ENCODE measurements around the gene SOD3. TPM values are rescaled to one million over a fixed set of nuclear protein-coding genes. Genes with fewer than 3 reads are reported as not detected.

Gene SOD3
- total and polyA plus RNA-seq, 2 donors from 2014 or later = 111 to 193 TPM

GRCh38 chr4:24835696-24836095, 40.3 kb downstream of the SOD3 start:
- H3K9ac ChIP-seq (ENCODE audit: low read length in 3 of 3) = no peak overlapping the region
- H3K36me3 ChIP-seq (ENCODE audit: control insufficient read depth in 2 of 3, insufficient read depth in 3 of 3, low read length in 3 of 3) = no peaks in the 10 kb centered on the region
- no peak overlapping the region for H3K4me3 ChIP-seq (ENCODE audit: low read length in 3 of 3)
- no peaks in the 10 kb centered on the region for H3K4me1 ChIP-seq (ENCODE audit: control insufficient read depth in 2 of 3, insufficient read depth in 2 of 3, low read depth in 1 of 3, low read length in 3 of 3)
- no peaks in the 10 kb centered on the region for H3K27me3 ChIP-seq (ENCODE audit: control insufficient read depth, insufficient read depth, low read length)
- H3K9me3 ChIP-seq (ENCODE audit: control insufficient read depth in 2 of 3, insufficient read depth in 1 of 3, low read length in 3 of 3) = peaks cover 0 to 4% (median 0%) of the 10 kb centered on the region in 3 donors
- intact Hi-C loops (cut with DNase I) = no loop called here
- H3K27ac ChIP-seq (ENCODE audit: low read depth in 2 of 2, low read length in 2 of 2) = no peak overlapping the region
- DNase-seq = no peak
- TF ChIP-seq, protein P1, sequence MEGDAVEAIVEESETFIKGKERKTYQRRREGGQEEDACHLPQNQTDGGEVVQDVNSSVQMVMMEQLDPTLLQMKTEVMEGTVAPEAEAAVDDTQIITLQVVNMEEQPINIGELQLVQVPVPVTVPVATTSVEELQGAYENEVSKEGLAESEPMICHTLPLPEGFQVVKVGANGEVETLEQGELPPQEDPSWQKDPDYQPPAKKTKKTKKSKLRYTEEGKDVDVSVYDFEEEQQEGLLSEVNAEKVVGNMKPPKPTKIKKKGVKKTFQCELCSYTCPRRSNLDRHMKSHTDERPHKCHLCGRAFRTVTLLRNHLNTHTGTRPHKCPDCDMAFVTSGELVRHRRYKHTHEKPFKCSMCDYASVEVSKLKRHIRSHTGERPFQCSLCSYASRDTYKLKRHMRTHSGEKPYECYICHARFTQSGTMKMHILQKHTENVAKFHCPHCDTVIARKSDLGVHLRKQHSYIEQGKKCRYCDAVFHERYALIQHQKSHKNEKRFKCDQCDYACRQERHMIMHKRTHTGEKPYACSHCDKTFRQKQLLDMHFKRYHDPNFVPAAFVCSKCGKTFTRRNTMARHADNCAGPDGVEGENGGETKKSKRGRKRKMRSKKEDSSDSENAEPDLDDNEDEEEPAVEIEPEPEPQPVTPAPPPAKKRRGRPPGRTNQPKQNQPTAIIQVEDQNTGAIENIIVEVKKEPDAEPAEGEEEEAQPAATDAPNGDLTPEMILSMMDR (IDR thresholded peaks at IDR 0.05; ENCODE audit: borderline replicate concordance, extremely low read depth, insufficient read depth) = no peak
- FAIRE-seq = no peak

DNA sequence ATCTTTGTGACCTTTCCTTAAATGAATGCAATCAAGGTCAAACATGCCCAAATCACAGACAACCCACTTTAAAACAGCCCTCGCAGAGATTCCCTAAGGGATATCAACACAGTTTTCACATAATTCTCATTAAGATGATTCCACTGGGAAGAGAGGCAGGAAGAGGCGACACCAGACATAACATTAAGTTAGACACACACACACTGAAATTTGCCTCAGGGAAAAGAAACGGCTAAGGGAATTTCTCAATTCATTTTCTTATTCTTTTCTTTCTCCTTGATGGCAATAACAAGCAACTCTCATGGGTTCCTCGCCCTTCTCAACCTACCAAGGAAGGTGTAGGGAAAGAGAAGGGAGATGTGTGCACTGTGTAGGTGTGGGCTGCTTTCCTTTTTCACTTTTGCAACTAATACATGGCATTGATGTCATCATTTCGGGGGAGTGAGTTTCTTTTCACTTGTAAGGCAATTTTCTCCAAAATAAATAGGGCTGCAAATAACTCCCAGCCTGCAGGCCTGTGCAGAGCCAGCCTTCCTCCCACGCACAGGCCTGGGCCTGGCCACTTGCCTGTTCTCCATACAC, 41.4 kb downstream of the SOD3 start:
- Histone ChIP-seq H3K27me3 (ENCODE audit: control insufficient read depth, insufficient read depth, low read length) (no peaks in the 10 kb centered on the region), H3K4me3 (ENCODE audit: low read length in 3 of 3) (no peak overlapping the region), H3K36me3 (ENCODE audit: control insufficient read depth in 2 of 3, insufficient read depth in 3 of 3, low read length in 3 of 3) (no peaks in the 10 kb centered on the region), H3K4me1 (ENCODE audit: control insufficient read depth in 2 of 3, insufficient read depth in 2 of 3, low read depth in 1 of 3, low read length in 3 of 3) (peaks cover 0 to 3% (median 0%) of the 10 kb centered on the region in 3 donors), H3K9ac (ENCODE audit: low read length in 3 of 3) (no peak overlapping the region), H3K9me3 (ENCODE audit: control insufficient read depth in 2 of 3, insufficient read depth in 1 of 3, low read length in 3 of 3) (peaks cover 0 to 4% (median 0%) of the 10 kb centered on the region in 3 donors), H3K27ac (ENCODE audit: low read depth in 2 of 2, low read length in 2 of 2) (no peak overlapping the region)
- intact Hi-C loops (cut with DNase I) = no loop called here
- FAIRE-seq = no peak
- DNase-seq = no peak
- TF ChIP-seq, protein P1 (IDR thresholded peaks at IDR 0.05; ENCODE audit: borderline replicate concordance, extremely low read depth, insufficient read depth) = no peak

GRCh38 chr4:24837336-24837735, 42.0 kb downstream of the SOD3 start:
- TF ChIP-seq, protein P1 (IDR thresholded peaks at IDR 0.05; ENCODE audit: borderline replicate concordance, extremely low read depth, insufficient read depth) = no peak
- H3K4me3 ChIP-seq (ENCODE audit: low read length in 3 of 3) = no peak overlapping the region
- FAIRE-seq (no peak), DNase-seq (peak in 2 of 5 donors; percentile 49 to 69)
- H3K36me3 ChIP-seq (ENCODE audit: control insufficient read depth in 2 of 3, insufficient read depth in 3 of 3, low read length in 3 of 3) = no peaks in the 10 kb centered on the region
- no peaks in the 10 kb centered on the region for H3K27me3 ChIP-seq (ENCODE audit: control insufficient read depth, insufficient read depth, low read length)
- H3K9me3 ChIP-seq (ENCODE audit: control insufficient read depth in 2 of 3, insufficient read depth in 1 of 3, low read length in 3 of 3) = peaks cover 0 to 4% (median 0%) of the 10 kb centered on the region in 3 donors
- no peak overlapping the region for H3K9ac ChIP-seq (ENCODE audit: low read length in 3 of 3)
- peaks cover 0 to 3% (median 0%) of the 10 kb centered on the region in 3 donors for H3K4me1 ChIP-seq (ENCODE audit: control insufficient read depth in 2 of 3, insufficient read depth in 2 of 3, low read depth in 1 of 3, low read length in 3 of 3)
- no peak overlapping the region for H3K27ac ChIP-seq (ENCODE audit: low read depth in 2 of 2, low read length in 2 of 2)
- intact Hi-C loops (cut with DNase I) = no loop called here

- Histone ChIP-seq H3K27ac (ENCODE audit: low read depth in 2 of 2, low read length in 2 of 2) (no peak overlapping the region), H3K27me3 (ENCODE audit: control insufficient read depth, insufficient read depth, low read length) (no peaks in the 10 kb centered on the region), H3K9ac (ENCODE audit: low read length in 3 of 3) (no peak overlapping the region), H3K36me3 (ENCODE audit: control insufficient read depth in 2 of 3, insufficient read depth in 3 of 3, low read length in 3 of 3) (no peaks in the 10 kb centered on the region), H3K4me1 (ENCODE audit: control insufficient read depth in 2 of 3, insufficient read depth in 2 of 3, low read depth in 1 of 3, low read length in 3 of 3) (peaks cover 0 to 3% (median 2%) of the 10 kb centered on the region in 3 donors), H3K4me3 (ENCODE audit: low read length in 3 of 3) (no peak overlapping the region), H3K9me3 (ENCODE audit: control insufficient read depth in 2 of 3, insufficient read depth in 1 of 3, low read length in 3 of 3) (peaks cover 0 to 4% (median 0%) of the 10 kb centered on the region in 3 donors)
- DNase-seq (no peak), FAIRE-seq (no peak)
- intact Hi-C loops (cut with DNase I) = no loop called here
- TF ChIP-seq, protein P1 (IDR thresholded peaks at IDR 0.05; ENCODE audit: borderline replicate concordance, extremely low read depth, insufficient read depth) = no peak
Measured at GRCh38 chr4:24837781-24838180, 42.4 kb downstream of the SOD3 start.

Measured in kidney (tissue), 14 donors.